ENCODE results near the gene HBEGF.

The HBEGF gene

GRCh38 chr5:140363631-140364471, 17.4 kb upstream of the HBEGF start:
- H3K27ac ChIP-seq (ENCODE audit: low read depth, low read length): no peak overlapping the region
- H3K4me3 ChIP-seq (ENCODE audit: low read depth, low read length): peak overlapping the region; percentile 61
- peaks cover 0 to 4% of the 10 kb centered on the region in 2 experiments for H3K4me1 ChIP-seq (ENCODE audit: control insufficient read depth in 1 of 2, insufficient read depth in 2 of 2, low read length in 2 of 2)
- no peak overlapping the region for H3K14ac ChIP-seq (ENCODE audit: low read length)
- H4K12ac ChIP-seq (ENCODE audit: low read depth, low read length): no peak overlapping the region
- no peak overlapping the region for H3K23ac ChIP-seq (ENCODE audit: low read length)
- no peak overlapping the region for H2BK12ac ChIP-seq (ENCODE audit: low read length)
- no peak overlapping the region for H3K4ac ChIP-seq (ENCODE audit: low read depth, low read length)
- peak overlapping the region; percentile 67 for H3K4me2 ChIP-seq (ENCODE audit: low read length)
- no peak overlapping the region for H4K91ac ChIP-seq (ENCODE audit: low read depth, low read length)
- no peaks in the 10 kb centered on the region for H3K79me2 ChIP-seq (ENCODE audit: control insufficient read depth, insufficient read depth, low read length, poor library complexity)
- H2AFZ ChIP-seq (ENCODE audit: insufficient read depth, low read length, poor library complexity): no peak overlapping the region
- H3K79me1 ChIP-seq (ENCODE audit: low read length): no peaks in the 10 kb centered on the region
- WGBS (ENCODE audit: extremely low coverage, insufficient coverage, insufficient read length): no CpG with 5 or more reads among the region's 20 CpGs
- no peaks in the 10 kb centered on the region for H3K36me3 ChIP-seq (ENCODE audit: control insufficient read depth in 1 of 2, insufficient read depth in 2 of 2, low read length in 2 of 2)
- H2BK120ac ChIP-seq (ENCODE audit: insufficient read depth, low read length, poor library complexity): no peak overlapping the region
- H3K18ac ChIP-seq (ENCODE audit: low read length): no peak overlapping the region
- no peak overlapping the region for H2AK5ac ChIP-seq (ENCODE audit: low read length)
- H4K8ac ChIP-seq (ENCODE audit: low read depth, low read length): no peak overlapping the region
- no peak for DNase-seq
- no peak overlapping the region for H2BK5ac ChIP-seq (ENCODE audit: low read depth, low read length, poor library complexity)
- H3K9me3 ChIP-seq (ENCODE audit: insufficient read depth, low read depth, low read length): peaks cover 2% of the 10 kb centered on the region
- no peaks in the 10 kb centered on the region for H3K27me3 ChIP-seq (ENCODE audit: insufficient read depth, low read length)
- no peak overlapping the region for H3K9ac ChIP-seq (ENCODE audit: low read length)

DNA sequence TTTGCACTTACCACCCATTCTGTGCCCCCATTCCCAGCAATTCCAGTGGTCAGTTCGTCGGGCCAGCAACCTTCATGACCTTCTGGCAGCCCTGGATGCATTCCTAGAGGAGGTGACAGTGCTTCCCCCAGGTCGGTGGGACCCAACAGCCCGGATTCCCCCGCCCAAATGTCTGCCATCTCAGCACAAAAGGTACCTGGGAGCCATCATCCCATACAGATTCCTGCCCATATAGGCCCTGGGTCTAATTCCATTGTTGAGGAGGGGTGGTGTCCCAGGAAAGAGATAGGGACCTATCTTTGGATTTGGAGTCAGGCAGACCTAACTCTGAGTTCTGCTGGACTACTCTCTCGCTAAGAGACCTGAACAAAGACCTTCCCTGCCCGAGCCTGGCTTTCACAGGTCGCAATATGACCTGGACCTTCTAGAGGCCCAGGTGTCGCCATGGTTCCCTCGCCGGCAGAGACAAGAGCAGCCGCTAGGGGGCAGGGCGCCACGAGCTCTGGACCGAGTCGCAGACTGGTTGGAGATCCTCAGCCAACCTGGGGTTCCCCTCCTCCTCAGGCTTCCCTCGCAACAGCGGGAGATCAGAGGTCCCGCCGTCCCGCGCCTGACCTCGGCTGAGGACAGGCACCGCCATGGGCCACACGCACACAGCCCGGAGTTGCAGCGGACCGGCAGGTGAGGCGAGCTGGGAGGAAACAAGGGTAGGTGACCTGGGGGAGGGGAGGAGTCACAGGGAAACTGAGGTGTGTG, 16.6 kb upstream of the HBEGF start:
- Histone ChIP-seq H3K79me2 (ENCODE audit: control insufficient read depth, insufficient read depth, low read length, poor library complexity) (no peaks in the 10 kb centered on the region), H3K14ac (ENCODE audit: low read length) (no peak overlapping the region), H3K27me3 (ENCODE audit: insufficient read depth, low read length) (no peaks in the 10 kb centered on the region), H3K9me3 (ENCODE audit: insufficient read depth, low read depth, low read length) (peaks cover 2% of the 10 kb centered on the region), H4K91ac (ENCODE audit: low read depth, low read length) (no peak overlapping the region), H4K12ac (ENCODE audit: low read depth, low read length) (no peak overlapping the region), H3K27ac (ENCODE audit: low read depth, low read length) (no peak overlapping the region), H2BK5ac (ENCODE audit: low read depth, low read length, poor library complexity) (no peak overlapping the region), H2AFZ (ENCODE audit: insufficient read depth, low read length, poor library complexity) (peak overlapping the region; percentile 24), H3K18ac (ENCODE audit: low read length) (no peak overlapping the region), H2BK120ac (ENCODE audit: insufficient read depth, low read length, poor library complexity) (no peak overlapping the region), H4K8ac (ENCODE audit: low read depth, low read length) (peak overlapping the region; percentile 1), H3K36me3 (ENCODE audit: control insufficient read depth in 1 of 2, insufficient read depth in 2 of 2, low read length in 2 of 2) (no peaks in the 10 kb centered on the region), H3K9ac (ENCODE audit: low read length) (no peak overlapping the region), H3K4ac (ENCODE audit: low read depth, low read length) (no peak overlapping the region), H2BK12ac (ENCODE audit: low read length) (no peak overlapping the region), H3K4me2 (ENCODE audit: low read length) (peak overlapping the region; percentile 67), H3K23ac (ENCODE audit: low read length) (no peak overlapping the region), H3K4me1 (ENCODE audit: control insufficient read depth in 1 of 2, insufficient read depth in 2 of 2, low read length in 2 of 2) (peaks cover 0 to 4% of the 10 kb centered on the region in 2 experiments), H3K79me1 (ENCODE audit: low read length) (no peaks in the 10 kb centered on the region), H2AK5ac (ENCODE audit: low read length) (no peak overlapping the region), H3K4me3 (ENCODE audit: low read depth, low read length) (peak overlapping the region; percentile 61)
- no CpG with 5 or more reads among the region's 29 CpGs for WGBS (ENCODE audit: extremely low coverage, insufficient coverage, insufficient read length)
- DNase-seq: peak; percentile 75 to 88

DNA sequence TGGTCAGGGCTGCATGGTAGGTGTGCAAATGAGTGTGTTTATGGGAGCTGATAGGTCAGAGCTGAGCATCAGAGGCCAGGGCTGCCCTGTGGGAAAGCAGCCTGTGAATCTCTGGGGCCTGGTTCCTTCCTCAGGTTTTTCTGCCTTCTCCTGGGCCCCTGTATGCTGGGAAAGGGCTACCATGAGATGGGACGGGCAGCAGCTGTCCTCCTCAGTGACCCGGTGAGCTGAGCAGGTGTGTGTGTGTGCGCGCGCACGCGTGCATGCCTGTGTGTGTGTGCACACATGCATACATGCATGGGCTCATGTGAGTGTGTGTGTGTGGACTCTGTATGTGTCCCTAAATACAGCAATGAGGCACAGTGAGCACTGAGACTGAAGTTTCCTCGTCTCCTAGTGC, 15.9 kb upstream of the HBEGF start:
- no peak overlapping the region for H3K9ac ChIP-seq (ENCODE audit: low read length)
- no peak overlapping the region for H3K18ac ChIP-seq (ENCODE audit: low read length)
- H3K4me3 ChIP-seq (ENCODE audit: low read depth, low read length): no peak overlapping the region
- H2AFZ ChIP-seq (ENCODE audit: insufficient read depth, low read length, poor library complexity): no peak overlapping the region
- no peak overlapping the region for H3K27ac ChIP-seq (ENCODE audit: low read depth, low read length)
- peaks cover 2% of the 10 kb centered on the region for H3K9me3 ChIP-seq (ENCODE audit: insufficient read depth, low read depth, low read length)
- no peak overlapping the region for H2BK5ac ChIP-seq (ENCODE audit: low read depth, low read length, poor library complexity)
- no peak overlapping the region for H3K4ac ChIP-seq (ENCODE audit: low read depth, low read length)
- no peak overlapping the region for H3K4me2 ChIP-seq (ENCODE audit: low read length)
- no peak overlapping the region for H4K12ac ChIP-seq (ENCODE audit: low read depth, low read length)
- H3K14ac ChIP-seq (ENCODE audit: low read length): no peak overlapping the region
- no peak overlapping the region for H3K23ac ChIP-seq (ENCODE audit: low read length)
- no peak overlapping the region for H2AK5ac ChIP-seq (ENCODE audit: low read length)
- no peak overlapping the region for H4K8ac ChIP-seq (ENCODE audit: low read depth, low read length)
- H3K27me3 ChIP-seq (ENCODE audit: insufficient read depth, low read length): no peaks in the 10 kb centered on the region
- H2BK120ac ChIP-seq (ENCODE audit: insufficient read depth, low read length, poor library complexity): no peak overlapping the region
- no peak overlapping the region for H2BK12ac ChIP-seq (ENCODE audit: low read length)
- WGBS (ENCODE audit: extremely low coverage, insufficient coverage, insufficient read length): no CpG with 5 or more reads among the region's 8 CpGs
- no peaks in the 10 kb centered on the region for H3K79me1 ChIP-seq (ENCODE audit: low read length)
- no peak for DNase-seq
- H4K91ac ChIP-seq (ENCODE audit: low read depth, low read length): no peak overlapping the region
- peaks cover 0 to 5% of the 10 kb centered on the region in 2 experiments for H3K4me1 ChIP-seq (ENCODE audit: control insufficient read depth in 1 of 2, insufficient read depth in 2 of 2, low read length in 2 of 2)
- H3K79me2 ChIP-seq (ENCODE audit: control insufficient read depth, insufficient read depth, low read length, poor library complexity): no peaks in the 10 kb centered on the region
- H3K36me3 ChIP-seq (ENCODE audit: control insufficient read depth in 1 of 2, insufficient read depth in 2 of 2, low read length in 2 of 2): no peaks in the 10 kb centered on the region

- Histone ChIP-seq H3K9ac (ENCODE audit: low read length) (no peak overlapping the region), H2BK5ac (ENCODE audit: low read depth, low read length, poor library complexity) (no peak overlapping the region), H3K4me1 (ENCODE audit: control insufficient read depth in 1 of 2, insufficient read depth in 2 of 2, low read length in 2 of 2) (peaks cover 0 to 5% of the 10 kb centered on the region in 2 experiments), H3K23ac (ENCODE audit: low read length) (no peak overlapping the region), H3K79me1 (ENCODE audit: low read length) (no peaks in the 10 kb centered on the region), H3K36me3 (ENCODE audit: control insufficient read depth in 1 of 2, insufficient read depth in 2 of 2, low read length in 2 of 2) (no peaks in the 10 kb centered on the region), H3K4ac (ENCODE audit: low read depth, low read length) (no peak overlapping the region), H2BK120ac (ENCODE audit: insufficient read depth, low read length, poor library complexity) (no peak overlapping the region), H3K9me3 (ENCODE audit: insufficient read depth, low read depth, low read length) (peaks cover 2% of the 10 kb centered on the region), H3K18ac (ENCODE audit: low read length) (no peak overlapping the region), H4K8ac (ENCODE audit: low read depth, low read length) (no peak overlapping the region), H3K27ac (ENCODE audit: low read depth, low read length) (no peak overlapping the region), H2AFZ (ENCODE audit: insufficient read depth, low read length, poor library complexity) (no peak overlapping the region), H3K4me2 (ENCODE audit: low read length) (no peak overlapping the region), H2BK12ac (ENCODE audit: low read length) (no peak overlapping the region), H3K27me3 (ENCODE audit: insufficient read depth, low read length) (no peaks in the 10 kb centered on the region), H3K14ac (ENCODE audit: low read length) (no peak overlapping the region), H3K4me3 (ENCODE audit: low read depth, low read length) (no peak overlapping the region), H3K79me2 (ENCODE audit: control insufficient read depth, insufficient read depth, low read length, poor library complexity) (no peaks in the 10 kb centered on the region), H4K91ac (ENCODE audit: low read depth, low read length) (no peak overlapping the region), H2AK5ac (ENCODE audit: low read length) (no peak overlapping the region), H4K12ac (ENCODE audit: low read depth, low read length) (no peak overlapping the region)
- no peak for DNase-seq
- WGBS (ENCODE audit: extremely low coverage, insufficient coverage, insufficient read length): no CpG with 5 or more reads among the region's 2 CpGs
Measured at GRCh38 chr5:140361901-140362300, 15.5 kb upstream of the HBEGF start.

All from trophoblast cell (in vitro differentiated cells and primary cell).